HG02642 (cell line): ENCODE measurements around the gene FAM124A.

Source experiments
- ATAC-seq: cut with Tn5 transposase; IDR thresholded peaks from one replicate; pipeline ENCODE4 v1.9.1; 2021; ENCODE audit warnings: mild to moderate bottlenecking; ENCODE audit not compliant: unreplicated experiment, poor library complexity

Gene FAM124A

GRCh38 chr13:51240178-51240577, 18.0 kb downstream of the FAM124A start:
- ATAC-seq = no peak

GRCh38 chr13:51240958-51241357, 18.8 kb downstream of the FAM124A start:
- no peak for ATAC-seq

GRCh38 chr13:51241720-51242119, 19.5 kb downstream of the FAM124A start:
- ATAC-seq = no peak

- no peak for ATAC-seq
Observed at GRCh38 chr13:51243227-51243626, 21.0 kb downstream of the FAM124A start.

GRCh38 chr13:51243832-51244231, 21.6 kb downstream of the FAM124A start:
- ATAC-seq = no peak

GRCh38 chr13:51244637-51245405, 22.6 kb downstream of the FAM124A start:
- ATAC-seq = no peak

GRCh38 chr13:51245583-51245982, 23.4 kb downstream of the FAM124A start:
- no peak for ATAC-seq

- ATAC-seq = no peak
Observed at GRCh38 chr13:51246025-51246417, 23.8 kb downstream of the FAM124A start.

GRCh38 chr13:51246418-51247277, 24.4 kb downstream of the FAM124A start:
- no peak for ATAC-seq

GRCh38 chr13:51249255-51249654, 27.1 kb downstream of the FAM124A start:
- ATAC-seq = no peak

- ATAC-seq = no peak
Observed at GRCh38 chr13:51249770-51250741, 27.9 kb downstream of the FAM124A start.

GRCh38 chr13:51251480-51251879, 29.3 kb downstream of the FAM124A start:
- ATAC-seq = no peak

- no peak for ATAC-seq
Observed at GRCh38 chr13:51252954-51253532, 30.8 kb downstream of the FAM124A start.

- ATAC-seq = no peak
Observed at GRCh38 chr13:51255556-51255955, 33.4 kb downstream of the FAM124A start.

- no peak for ATAC-seq
Observed at GRCh38 chr13:51257187-51257586, 35.0 kb downstream of the FAM124A start.

GRCh38 chr13:51258612-51259548, 36.7 kb downstream of the FAM124A start:
- no peak for ATAC-seq

GRCh38 chr13:51260154-51260553, 38.0 kb downstream of the FAM124A start:
- ATAC-seq = no peak

GRCh38 chr13:51261610-51262249, 39.5 kb downstream of the FAM124A start:
- no peak for ATAC-seq
